Measurements from ENCODE around the gene NT5C1A.

Gene NT5C1A

DNA sequence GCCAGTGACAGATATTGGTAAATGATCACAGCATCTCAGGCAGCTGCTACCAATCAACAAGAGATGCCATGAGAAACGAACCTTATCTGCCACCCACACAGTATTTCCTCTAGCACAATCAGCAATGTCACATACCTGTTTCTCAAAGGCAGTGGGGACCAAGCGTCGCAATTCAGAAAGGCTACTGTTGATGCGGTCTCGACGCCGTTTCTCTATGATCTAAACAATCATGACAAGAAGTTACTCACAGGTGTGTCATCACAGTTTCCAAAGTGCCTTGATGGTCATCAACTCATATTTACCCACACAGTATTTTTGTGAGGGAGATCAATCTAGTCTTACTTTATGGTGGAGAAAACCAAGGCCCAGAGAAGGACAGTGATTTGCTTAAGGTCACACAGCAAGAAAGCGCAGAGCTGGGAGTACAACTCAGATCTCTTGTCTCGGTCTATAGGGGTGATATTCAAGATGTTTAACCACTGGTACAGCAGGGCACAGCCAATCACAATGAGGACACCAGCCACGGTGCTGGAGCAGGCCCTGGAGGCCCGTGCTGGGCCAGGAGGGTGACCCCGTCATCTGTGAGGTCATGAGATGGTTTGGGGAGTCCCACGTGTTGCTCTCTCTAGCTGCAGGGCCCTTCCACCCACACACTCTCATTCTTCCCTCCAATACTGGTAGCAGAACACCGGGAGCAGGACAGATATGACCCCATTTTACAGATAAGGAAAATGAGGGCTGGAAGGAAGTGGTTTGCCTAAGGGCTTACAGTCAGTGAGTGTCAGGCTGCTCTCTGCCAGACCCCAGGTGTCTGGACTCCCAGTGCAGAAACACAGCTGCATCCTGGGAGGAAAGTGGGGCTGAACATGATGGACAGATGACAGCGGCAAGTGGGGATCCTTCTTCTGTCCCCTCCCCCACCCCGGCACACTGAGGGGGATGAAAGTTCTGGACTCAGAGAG, 40.3 kb downstream of the NT5C1A start:
- Mint-ChIP-seq H3K36me3 (ENCODE audit: low read depth) (no peaks in the 10 kb centered on the region), H3K27me3 (ENCODE audit: low read depth) (peaks cover 13% of the 10 kb centered on the region), H3K9me3 (no peaks in the 10 kb centered on the region), H3K27ac (no peak overlapping the region), H3K4me3 (no peak overlapping the region), H3K4me1 (ENCODE audit: low read depth) (no peaks in the 10 kb centered on the region)

DNA sequence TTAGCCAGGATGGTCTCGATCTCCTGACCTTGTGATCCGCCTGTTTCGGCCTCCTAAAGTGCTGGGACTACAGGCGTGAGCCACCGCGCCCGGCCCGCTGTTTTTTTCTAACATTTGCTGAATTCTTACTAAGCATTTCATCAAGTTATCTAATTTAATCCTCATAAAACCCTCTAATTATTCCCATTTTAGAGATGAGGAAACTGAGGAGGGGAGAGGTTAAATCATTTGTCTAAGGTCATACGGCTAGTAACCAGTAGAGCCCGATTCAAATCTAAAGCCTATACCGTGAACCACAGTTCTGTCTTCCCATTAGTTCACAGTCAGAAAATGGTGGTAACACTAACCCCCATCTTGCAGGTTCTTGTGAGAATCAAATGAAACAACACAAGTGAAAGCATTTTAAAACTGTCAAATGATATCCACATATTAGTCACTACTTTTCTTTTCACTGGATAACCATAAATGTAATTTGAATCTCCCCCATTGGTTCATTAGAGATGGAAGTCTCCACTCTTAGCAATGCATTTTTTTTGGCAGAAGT, 43.0 kb downstream of the NT5C1A start:
- H3K27ac Mint-ChIP-seq = no peak overlapping the region
- no peak overlapping the region for H3K4me3 Mint-ChIP-seq
- no peaks in the 10 kb centered on the region for H3K36me3 Mint-ChIP-seq (ENCODE audit: low read depth)
- no peaks in the 10 kb centered on the region for H3K4me1 Mint-ChIP-seq (ENCODE audit: low read depth)
- no peaks in the 10 kb centered on the region for H3K9me3 Mint-ChIP-seq
- H3K27me3 Mint-ChIP-seq (ENCODE audit: low read depth) = peaks cover 5% of the 10 kb centered on the region

DNA sequence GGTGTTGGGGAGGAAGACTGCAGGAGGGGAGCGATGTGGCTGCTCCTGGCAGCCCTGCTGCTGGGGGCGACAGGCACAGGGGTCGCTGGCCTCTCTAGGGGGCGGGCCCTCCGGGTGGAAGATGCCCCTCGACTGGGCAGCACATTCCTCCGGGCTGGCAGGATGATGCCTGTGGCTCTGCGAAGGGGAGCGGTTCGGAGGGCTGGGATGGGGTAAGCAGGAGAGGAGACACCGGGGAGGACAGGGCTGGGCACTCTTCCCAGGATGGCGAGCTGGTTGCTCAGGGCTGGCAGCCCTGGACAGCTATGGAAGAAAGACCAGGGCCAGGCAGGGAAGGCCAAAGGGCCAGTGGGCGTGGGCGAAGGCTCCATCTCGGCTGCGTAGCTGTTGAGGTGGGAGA, 45.3 kb downstream of the NT5C1A start:
- H3K36me3 Mint-ChIP-seq (ENCODE audit: low read depth) = no peaks in the 10 kb centered on the region
- no peaks in the 10 kb centered on the region for H3K9me3 Mint-ChIP-seq
- no peak overlapping the region for H3K4me3 Mint-ChIP-seq
- H3K27me3 Mint-ChIP-seq (ENCODE audit: low read depth) = peaks cover 5% of the 10 kb centered on the region
- no peaks in the 10 kb centered on the region for H3K4me1 Mint-ChIP-seq (ENCODE audit: low read depth)
- H3K27ac Mint-ChIP-seq = no peak overlapping the region

DNA sequence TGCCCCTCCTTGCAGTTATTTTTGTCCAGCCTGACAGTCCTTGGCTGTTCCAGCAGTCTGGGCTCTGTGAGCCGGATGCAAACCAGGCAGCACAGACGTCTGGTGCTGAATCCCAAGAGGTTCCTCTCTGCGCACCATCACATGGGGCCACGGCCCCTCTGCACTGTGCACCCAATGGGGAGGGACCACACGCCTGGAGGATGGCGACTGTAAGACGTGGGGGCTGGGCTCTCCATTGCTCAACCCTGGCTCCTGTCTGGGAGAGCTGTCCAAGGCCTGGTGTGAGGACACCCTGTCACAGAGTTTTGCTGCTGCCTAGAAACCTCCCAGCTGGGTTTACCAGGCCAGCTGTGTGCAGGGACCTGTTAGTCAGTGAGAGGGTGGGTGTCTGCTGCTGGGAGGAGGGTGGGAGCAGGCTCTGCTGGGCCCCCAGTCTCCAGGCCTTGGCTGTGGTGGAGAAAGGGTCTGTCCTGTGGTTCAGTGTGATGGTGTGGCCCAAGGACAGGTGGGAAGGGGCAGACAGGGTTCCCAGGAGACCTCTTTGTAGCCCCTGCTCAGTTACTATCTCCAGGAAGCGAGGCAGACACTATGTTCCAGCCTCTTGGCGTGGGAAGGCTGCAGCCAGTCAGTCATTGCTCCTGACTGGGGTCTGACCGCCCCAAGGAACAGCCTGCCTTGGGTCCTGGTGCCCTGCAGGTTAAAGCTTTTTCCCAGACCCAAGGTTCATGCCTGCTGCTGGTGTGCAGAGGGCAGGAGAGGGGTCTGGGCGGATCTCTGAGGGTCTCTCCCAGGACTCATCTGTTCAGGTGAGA, 46.2 kb downstream of the NT5C1A start:
- H3K9me3 Mint-ChIP-seq = no peaks in the 10 kb centered on the region
- peaks cover 5% of the 10 kb centered on the region for H3K27me3 Mint-ChIP-seq (ENCODE audit: low read depth)
- no peak overlapping the region for H3K4me3 Mint-ChIP-seq
- H3K27ac Mint-ChIP-seq = no peak overlapping the region
- no peaks in the 10 kb centered on the region for H3K36me3 Mint-ChIP-seq (ENCODE audit: low read depth)
- H3K4me1 Mint-ChIP-seq (ENCODE audit: low read depth) = no peaks in the 10 kb centered on the region

DNA sequence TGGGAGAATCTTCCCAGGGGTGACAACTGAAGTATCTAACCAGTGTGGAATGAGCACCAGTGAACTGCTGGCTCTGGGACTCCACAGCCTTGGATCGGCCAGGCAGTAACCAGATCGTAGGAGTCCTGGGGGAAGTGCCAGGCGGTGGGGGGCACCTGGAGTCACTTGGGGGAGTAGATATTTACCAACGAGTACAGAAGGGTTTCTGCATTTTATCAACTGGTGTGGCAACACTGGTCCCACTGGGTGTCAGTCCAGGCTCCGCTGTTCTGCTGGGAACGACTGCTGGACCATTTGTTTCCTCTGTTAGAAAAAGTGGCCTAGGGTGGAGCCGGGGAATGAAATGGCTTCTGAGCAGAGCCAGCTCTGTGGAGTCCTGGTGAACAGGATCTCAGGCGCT, 46.9 kb downstream of the NT5C1A start:
- Mint-ChIP-seq H3K9me3 (no peaks in the 10 kb centered on the region), H3K4me1 (ENCODE audit: low read depth) (no peaks in the 10 kb centered on the region), H3K36me3 (ENCODE audit: low read depth) (no peaks in the 10 kb centered on the region), H3K27ac (no peak overlapping the region), H3K4me3 (no peak overlapping the region), H3K27me3 (ENCODE audit: low read depth) (peaks cover 5% of the 10 kb centered on the region)

DNA sequence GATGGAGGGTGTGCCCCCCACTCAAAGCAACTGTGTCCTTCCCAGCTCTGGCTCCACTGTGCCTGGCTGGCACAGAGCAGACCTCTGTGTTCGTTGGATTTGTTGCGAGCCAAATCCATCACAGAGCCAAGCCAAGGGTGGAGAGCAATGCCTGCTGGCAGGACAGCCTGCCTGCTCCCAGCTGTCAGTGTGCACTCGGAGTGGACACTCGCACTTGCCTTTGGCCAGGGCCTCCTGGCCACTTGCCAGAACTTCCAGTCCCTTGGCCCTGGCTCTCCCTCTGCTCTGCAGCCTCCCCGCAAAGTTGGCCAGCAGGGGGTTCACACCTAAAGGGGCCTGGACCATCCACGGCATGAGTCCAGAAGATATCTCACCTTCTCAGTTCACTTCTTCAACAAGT, 48.9 kb downstream of the NT5C1A start:
- H3K4me1 Mint-ChIP-seq (ENCODE audit: low read depth) = no peaks in the 10 kb centered on the region
- no peaks in the 10 kb centered on the region for H3K9me3 Mint-ChIP-seq
- H3K27me3 Mint-ChIP-seq (ENCODE audit: low read depth) = peaks cover 5% of the 10 kb centered on the region
- no peak overlapping the region for H3K4me3 Mint-ChIP-seq
- no peak overlapping the region for H3K27ac Mint-ChIP-seq
- no peaks in the 10 kb centered on the region for H3K36me3 Mint-ChIP-seq (ENCODE audit: low read depth)

DNA sequence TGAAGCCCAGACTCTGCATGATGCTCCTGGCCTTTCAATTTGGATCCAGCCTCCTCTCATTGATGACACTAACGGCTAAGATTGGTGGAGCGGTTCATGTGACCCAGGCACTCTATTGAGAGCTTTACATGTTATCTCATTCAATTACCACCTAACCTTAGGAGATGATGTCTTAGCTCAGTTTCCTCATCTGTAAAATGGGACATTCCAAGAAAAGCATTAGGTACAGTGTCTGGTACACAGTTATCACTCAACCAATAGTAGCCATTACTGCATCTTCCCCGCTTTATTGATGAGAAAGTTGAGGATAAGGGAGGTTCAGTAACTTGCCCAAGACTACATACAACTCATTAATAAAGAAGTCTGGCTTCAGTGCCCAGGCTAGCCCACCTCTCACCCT, 49.5 kb downstream of the NT5C1A start:
- Mint-ChIP-seq H3K27me3 (ENCODE audit: low read depth) (peaks cover 5% of the 10 kb centered on the region), H3K27ac (no peak overlapping the region), H3K4me1 (ENCODE audit: low read depth) (no peaks in the 10 kb centered on the region), H3K4me3 (no peak overlapping the region), H3K9me3 (no peaks in the 10 kb centered on the region), H3K36me3 (ENCODE audit: low read depth) (no peaks in the 10 kb centered on the region)

DNA sequence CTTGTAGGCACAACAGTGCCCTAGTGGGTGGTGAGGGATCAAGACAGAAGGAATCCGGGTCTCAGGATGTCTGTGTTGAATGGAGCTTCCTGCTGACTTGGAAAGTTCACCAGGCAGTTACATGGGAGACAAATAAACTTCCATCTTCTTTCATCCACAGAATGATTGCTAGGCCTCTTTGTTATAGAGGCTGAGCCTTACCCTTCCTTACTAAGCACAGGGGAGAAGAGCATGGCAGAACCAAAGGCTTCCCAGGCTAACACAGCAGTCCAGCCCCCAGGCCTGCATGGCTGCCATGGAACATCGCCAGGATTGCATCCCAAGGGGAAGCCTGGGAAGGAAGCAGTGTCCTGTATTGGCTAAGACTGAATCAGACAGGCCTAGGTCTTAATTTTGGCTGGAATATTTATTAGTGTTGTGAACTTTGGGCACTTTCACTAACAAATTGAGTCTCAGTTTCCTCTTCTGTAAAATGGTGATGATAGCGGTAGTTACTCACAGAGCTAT, 51.2 kb downstream of the NT5C1A start:
- Mint-ChIP-seq H3K9me3 (no peaks in the 10 kb centered on the region), H3K4me1 (ENCODE audit: low read depth) (no peaks in the 10 kb centered on the region), H3K4me3 (no peak overlapping the region), H3K36me3 (ENCODE audit: low read depth) (no peaks in the 10 kb centered on the region), H3K27me3 (ENCODE audit: low read depth) (peaks cover 5% of the 10 kb centered on the region), H3K27ac (no peak overlapping the region)

DNA sequence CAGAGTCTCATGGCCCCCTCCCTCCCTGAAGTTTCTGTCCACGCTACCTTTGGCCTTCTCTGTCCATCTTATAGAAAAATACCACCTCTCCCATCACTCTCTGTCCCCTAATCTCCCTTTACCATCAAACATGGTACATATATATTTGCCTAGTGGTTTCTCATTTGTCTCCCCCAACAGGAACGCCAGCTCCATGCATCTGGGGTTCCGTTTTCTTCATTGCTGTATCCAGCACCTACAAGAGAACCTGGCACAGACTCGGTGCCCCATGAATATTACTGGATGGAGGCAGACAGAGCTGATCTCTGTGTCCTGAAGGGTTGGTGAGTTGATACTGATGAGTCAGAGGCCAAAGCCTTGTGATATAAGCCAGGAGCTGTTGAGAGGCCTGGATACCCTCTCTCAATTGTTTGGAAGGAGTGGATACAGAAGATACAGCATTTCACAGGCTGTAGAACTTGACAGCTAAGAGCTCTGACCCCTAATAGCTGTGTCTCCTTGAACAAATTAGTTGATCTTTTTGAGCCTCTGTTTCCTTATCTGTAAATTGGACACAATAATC, 54.3 kb downstream of the NT5C1A start:
- Mint-ChIP-seq H3K9me3 (no peaks in the 10 kb centered on the region), H3K4me3 (no peak overlapping the region), H3K27me3 (ENCODE audit: low read depth) (no peaks in the 10 kb centered on the region), H3K36me3 (ENCODE audit: low read depth) (no peaks in the 10 kb centered on the region), H3K27ac (no peak overlapping the region), H3K4me1 (ENCODE audit: low read depth) (no peaks in the 10 kb centered on the region)

DNA sequence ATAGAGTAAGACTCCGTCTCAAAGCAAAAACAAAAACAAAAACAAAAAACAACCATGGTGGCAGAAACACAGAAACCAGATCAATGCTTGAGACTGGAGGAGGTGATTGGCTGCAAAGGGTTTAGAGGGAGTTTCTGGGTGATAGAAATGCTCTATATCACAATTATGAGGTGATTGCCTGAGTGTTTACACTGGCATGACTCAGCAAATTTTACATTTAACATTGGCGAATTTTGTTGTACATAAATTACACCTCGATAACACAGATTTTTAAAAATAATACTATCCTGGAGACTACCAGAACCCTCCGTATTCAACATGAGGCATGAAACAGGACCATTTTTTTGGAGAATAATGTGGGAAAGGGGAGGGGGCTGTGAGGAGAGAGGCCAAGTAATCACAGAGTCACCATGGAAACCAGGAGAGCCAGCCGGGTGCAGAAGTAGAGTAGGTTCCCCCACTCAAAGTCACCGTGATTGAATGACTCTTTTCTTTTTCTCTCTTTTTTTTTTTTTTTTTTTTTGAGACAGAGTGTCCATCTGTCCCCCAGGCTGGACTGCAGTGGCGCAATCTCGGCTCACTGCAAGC, 56.7 kb downstream of the NT5C1A start:
- Mint-ChIP-seq H3K4me3 (no peak overlapping the region), H3K27me3 (ENCODE audit: low read depth) (no peaks in the 10 kb centered on the region)

DNA sequence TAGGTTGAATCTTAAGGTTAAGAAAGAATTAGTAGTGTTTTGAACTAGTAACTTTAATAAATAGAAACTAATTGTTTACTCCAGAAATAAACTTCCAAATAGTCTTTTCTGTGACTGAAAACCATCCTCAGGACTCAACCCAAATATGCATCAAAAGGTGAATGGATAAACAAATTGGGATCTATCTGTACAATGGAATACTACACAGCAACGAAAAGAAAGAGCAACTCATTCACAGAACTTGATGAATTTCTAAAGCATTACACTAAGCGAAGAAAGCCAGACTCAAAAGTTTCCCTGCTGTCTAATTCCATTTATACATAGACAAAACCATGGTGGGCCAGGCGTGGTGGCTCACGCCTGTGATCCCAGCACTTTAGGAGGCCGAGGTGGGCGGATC, 57.4 kb downstream of the NT5C1A start:
- peaks cover under 1% of the 10 kb centered on the region for H3K4me1 Mint-ChIP-seq (ENCODE audit: low read depth)
- H3K27ac Mint-ChIP-seq = no peak overlapping the region
- no peaks in the 10 kb centered on the region for H3K36me3 Mint-ChIP-seq (ENCODE audit: low read depth)
- no peaks in the 10 kb centered on the region for H3K9me3 Mint-ChIP-seq
- H3K4me3 Mint-ChIP-seq = no peak overlapping the region
- no peaks in the 10 kb centered on the region for H3K27me3 Mint-ChIP-seq (ENCODE audit: low read depth)

More for the DNA sequence above, 56.7 kb downstream of the NT5C1A start:
- no peaks in the 10 kb centered on the region for H3K9me3 Mint-ChIP-seq
- no peak overlapping the region for H3K27ac Mint-ChIP-seq
- no peaks in the 10 kb centered on the region for H3K36me3 Mint-ChIP-seq (ENCODE audit: low read depth)
- no peaks in the 10 kb centered on the region for H3K4me1 Mint-ChIP-seq (ENCODE audit: low read depth)

DNA sequence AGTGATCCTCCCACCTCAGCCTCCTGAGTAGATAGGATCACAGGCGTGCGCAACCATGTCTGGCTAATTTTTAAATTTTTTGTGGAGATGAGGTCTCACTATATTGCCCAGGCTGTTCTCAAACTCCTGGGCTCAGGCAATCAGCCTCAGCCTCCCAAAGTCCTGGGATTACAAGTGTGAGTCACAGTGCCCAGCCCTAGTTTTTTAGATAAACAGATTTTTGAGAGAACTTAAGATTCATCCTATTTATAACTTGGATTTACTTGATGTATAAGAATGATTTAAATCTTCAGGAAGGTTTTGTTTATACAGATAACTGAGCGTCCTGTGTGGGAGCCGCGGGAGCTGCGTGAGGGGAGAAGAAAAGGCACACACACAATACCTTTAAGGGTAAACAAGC, 58.7 kb downstream of the NT5C1A start:
- Mint-ChIP-seq H3K4me3 (no peak overlapping the region), H3K9me3 (no peaks in the 10 kb centered on the region), H3K27ac (no peak overlapping the region), H3K4me1 (ENCODE audit: low read depth) (peaks cover 4% of the 10 kb centered on the region), H3K36me3 (ENCODE audit: low read depth) (no peaks in the 10 kb centered on the region), H3K27me3 (ENCODE audit: low read depth) (no peaks in the 10 kb centered on the region)

DNA sequence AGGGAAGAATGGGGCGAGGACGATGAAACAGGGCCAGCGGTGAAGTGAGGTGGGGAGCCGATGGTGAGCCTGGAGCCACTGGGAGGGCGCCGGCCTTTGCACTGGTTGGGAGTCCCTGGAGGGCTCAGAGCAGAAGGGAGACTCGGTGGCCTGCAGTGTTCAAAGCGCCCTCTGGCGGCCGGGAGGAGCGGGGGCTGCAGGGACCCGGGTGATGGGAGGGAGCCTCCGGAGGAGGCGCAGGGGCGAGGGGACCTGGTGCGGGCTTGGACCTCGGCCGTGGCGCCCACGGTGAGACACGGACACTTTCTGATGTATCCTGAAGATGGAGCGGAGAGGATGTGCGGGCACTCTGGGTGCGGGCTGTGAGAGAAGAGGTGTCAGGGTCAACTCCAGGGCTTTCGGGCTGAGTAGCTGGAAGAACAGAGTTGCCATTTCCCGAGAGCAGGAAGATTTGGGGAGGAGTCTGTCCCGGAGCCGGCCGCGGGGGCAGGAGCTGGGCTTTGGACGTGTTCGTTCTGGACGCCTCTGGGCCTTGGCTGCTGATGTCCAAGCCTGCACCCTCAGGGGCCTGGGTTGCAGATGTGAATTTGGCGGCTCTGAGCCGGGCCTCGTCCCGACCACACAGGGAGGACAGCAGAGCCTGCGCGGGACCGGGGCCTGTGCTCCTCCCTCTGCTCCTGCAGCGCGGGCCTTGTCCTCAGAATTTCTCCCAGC, 62.1 kb downstream of the NT5C1A start:
- Mint-ChIP-seq H3K27ac (no peak overlapping the region), H3K4me1 (ENCODE audit: low read depth) (peaks cover 8% of the 10 kb centered on the region), H3K4me3 (no peak overlapping the region), H3K27me3 (ENCODE audit: low read depth) (no peaks in the 10 kb centered on the region), H3K9me3 (no peaks in the 10 kb centered on the region), H3K36me3 (ENCODE audit: low read depth) (no peaks in the 10 kb centered on the region)
